Adrenal gland (tissue), 12 donors: ENCODE data around the gene ANKRD10. TPM values are rescaled to one million over a fixed set of nuclear protein-coding genes. Genes with fewer than 3 reads are reported as not detected.

Source experiments
- DNase-seq, 7 donors: peaks; one replicate each; pipeline ENCODE4 v3.0.0-alpha.2; 2019 to 2020
- H3K27ac ChIP-seq, 5 donors: fragments of 200-600 bp; sonication (generic) in 4 of 5; 1 replicate in 3 of 5; 2 replicates in 2 of 5; pipeline versions ENCODE4 v1.5.1 to v1.8.0; 2016 to 2020; ENCODE audit warnings: mild to moderate bottlenecking in 1 of 5
- H3K27me3 ChIP-seq: fragments of 200-600 bp; 2 replicates; pipeline ENCODE4 v1.8.0; 2021
- H3K36me3 ChIP-seq, 2 donors: fragments of 200-600 bp; replicated peaks in 1 of 2; 1 replicate in 1 of 2; 2 replicates in 1 of 2; pipeline versions ENCODE4 v1.5.1 to v1.8.0; 2018 to 2022
- H3K4me1 ChIP-seq, 2 donors: fragments of 200-600 bp; replicated peaks in 1 of 2; 1 replicate in 1 of 2; 2 replicates in 1 of 2; pipeline versions ENCODE4 v1.5.1 to v1.8.0; 2018 to 2021
- H3K4me3 ChIP-seq, 4 donors: fragments of 200-600 bp; sonication (generic) in 3 of 4; one replicate each; pipeline ENCODE4 v1.5.1; 2016 to 2018
- H3K9me3 ChIP-seq, 3 donors: fragments of 200-600 bp; sonication (generic) in 1 of 3; replicated peaks in 1 of 3; 1 replicate in 2 of 3; 2 replicates in 1 of 3; pipeline versions ENCODE4 v1.5.1 to v1.8.0; 2016 to 2021
- POLR2A ChIP-seq, 2 donors: fragments of 450-650 bp; IDR thresholded peaks; one replicate each; pipeline ENCODE4 v1.6.1; 2017; ENCODE audit warnings: antibody characterized with exemption in 2 of 2, mild to moderate bottlenecking in 2 of 2, moderate library complexity in 1 of 2
- WGBS, 4 donors: extraction: QIAGEN DNeasy Blood & Tissue Kit in 2 of 4; methylation state at CpG; one replicate each; pipeline versions ENCODE4 v1.1.5 to v1.1.7; 2013 to 2017; 5-methylcytosine and 5-hydroxymethylcytosine counted together
- intact Hi-C, 2 donors: fragments of 100-400 bp; cut with DNase I; formaldehyde crosslinking; loops; one replicate each; pipeline versions ENCODE4 v1.14.1 to v1.15.0; 2022 to 2023
- polyA plus RNA-seq, 3 donors: library from polyadenylated mRNA; stranded (reverse); fragments of 200-250 nt in 2 of 3; fragments of 350-450 nt in 1 of 3; fragmentation: Illumina TruSeq in 1 of 3; extraction: RNeasy Lipid Tissue Mini Kit (QIAGEN cat#74804) in 1 of 3; gene quantifications; one replicate each; pipeline ENCODE4 v1.2.3, GENCODE V29; 2013 to 2014
- total RNA-seq, 9 donors: library from RNA; depleted of rRNA in 4 of 9; stranded (reverse); fragments of >200 nt in 4 of 9; fragments of 120-200 nt in 1 of 9; fragmentation: NEBNext Ultra II Directional in 1 of 9; extraction: Animal tissue kit (Norgen Biotek cat#: 25700) in 1 of 9; gene quantifications; one replicate each; pipeline versions ENCODE4 v1.1.0 to v1.2.4, GENCODE V29; 2013 to 2023
- TF ChIP-seq, protein P1 (sequence below), 6 experiments: fragments of 450-650 bp in 4 of 6; fragments of 200-600 bp in 2 of 6; sonication (generic) in 1 of 6; IDR thresholded peaks; 1 replicate in 5 of 6; 2 replicates in 1 of 6; pipeline versions ENCODE4 v1.5.1 to v1.8.0; 2016 to 2021; ENCODE audit warnings: antibody characterized with exemption in 6 of 6, mild to moderate bottlenecking in 2 of 6, moderate library complexity in 1 of 6
- donor health status: healthy with polysubstance abuse.
- donor health status: Bipolar disorder and iron deficiency.
- donor health status: DM: yes; HTN: yes; CAD: no.
- donor health status: DM: no; HTN: no; CAD: no.
- donor health status: DM: no; HTN: no; CAD: no.
- donor health status: DM: yes; HTN: yes; CAD: no.

The ANKRD10 gene
- total and polyA plus RNA-seq, 12 donors: 36.5 to 159 (median 101) TPM

DNA sequence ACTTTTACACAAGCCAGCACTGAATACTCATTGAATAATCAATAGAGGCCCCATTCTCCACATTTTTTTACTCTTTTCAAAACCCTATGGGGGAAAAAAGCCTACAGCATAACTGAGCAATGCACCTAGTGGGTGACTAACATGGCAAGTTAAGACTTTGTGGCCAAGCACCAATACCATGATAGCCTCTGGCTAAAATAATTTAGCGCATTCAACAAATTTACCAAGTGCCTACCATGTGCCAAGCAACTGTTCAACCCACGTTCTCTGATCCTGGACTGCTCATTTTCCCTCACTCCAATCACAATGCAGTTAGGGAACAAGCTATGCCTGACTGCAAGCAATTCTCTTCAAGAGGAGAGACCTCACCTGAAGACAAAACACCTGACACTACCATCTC, 3.0 kb downstream of the ANKRD10 start:
- no peak overlapping the region for H3K27ac ChIP-seq
- H3K4me1 ChIP-seq: peaks cover 19 to 69% of the 10 kb centered on the region in 2 donors

DNA sequence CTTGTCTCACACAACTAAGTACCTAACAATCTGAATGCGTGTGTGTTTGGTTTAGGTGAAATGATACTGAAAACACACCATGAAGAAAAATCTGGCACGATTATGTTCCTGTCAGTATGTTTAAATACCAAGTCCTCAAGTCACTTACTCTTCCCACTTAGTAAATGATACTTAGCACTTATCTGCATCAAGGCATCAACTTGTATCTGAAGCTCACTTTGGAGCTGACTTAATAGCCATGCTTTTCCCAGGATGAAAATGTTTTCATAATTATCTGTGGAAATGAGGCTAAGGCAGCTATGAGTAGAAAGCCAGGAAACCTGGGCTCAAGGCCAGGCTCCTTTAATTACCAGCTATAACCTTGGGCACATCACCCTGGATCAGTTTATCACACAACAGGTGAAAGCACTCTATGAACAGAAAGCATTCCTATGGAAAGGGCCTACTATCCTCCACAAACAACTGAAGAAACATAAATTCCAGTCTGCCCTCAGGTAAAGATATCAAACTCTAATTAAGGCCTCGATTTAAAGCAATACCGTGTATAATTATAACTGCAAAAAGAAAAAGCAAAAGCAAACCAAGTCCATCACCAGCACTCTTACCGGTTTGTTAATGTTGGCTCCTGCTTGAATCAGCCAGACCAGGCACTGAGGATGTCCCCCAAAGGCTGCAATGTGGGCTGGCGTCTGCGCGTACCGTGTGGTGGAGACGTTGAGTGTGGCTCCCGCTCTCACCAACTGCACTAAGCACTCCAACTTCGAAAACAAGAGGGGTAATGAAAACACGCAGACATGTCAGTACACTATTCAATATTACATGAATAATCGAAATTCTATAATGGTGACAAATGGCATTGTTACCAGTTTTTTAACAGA, 4.6 kb downstream of the ANKRD10 start:
- no peaks in the 10 kb centered on the region for H3K27me3 ChIP-seq
- H3K27ac ChIP-seq: peak overlapping the region in 1 of 5 donors; percentile 27
- intact Hi-C loops: loop anchor here in 1 of 2 donors (10.0 kb wide), 2 partner anchors 195 to 305 kb away; partner anchors contain the start of gene ING1
- peak in 2 of 7 donors; percentile 23 to 36 for DNase-seq
- no peak overlapping the region for H3K4me3 ChIP-seq
- WGBS, 4 donors: 78 to 84% (median 79%) methylated on average over 14 of the region's 14 CpGs
- H3K9me3 ChIP-seq: no peaks in the 10 kb centered on the region
- H3K36me3 ChIP-seq: peaks cover 0 to 27% of the 10 kb centered on the region in 2 donors
- TF ChIP-seq POLR2A (IDR thresholded peaks at IDR 0.05): no peak
- TF ChIP-seq, protein P1, sequence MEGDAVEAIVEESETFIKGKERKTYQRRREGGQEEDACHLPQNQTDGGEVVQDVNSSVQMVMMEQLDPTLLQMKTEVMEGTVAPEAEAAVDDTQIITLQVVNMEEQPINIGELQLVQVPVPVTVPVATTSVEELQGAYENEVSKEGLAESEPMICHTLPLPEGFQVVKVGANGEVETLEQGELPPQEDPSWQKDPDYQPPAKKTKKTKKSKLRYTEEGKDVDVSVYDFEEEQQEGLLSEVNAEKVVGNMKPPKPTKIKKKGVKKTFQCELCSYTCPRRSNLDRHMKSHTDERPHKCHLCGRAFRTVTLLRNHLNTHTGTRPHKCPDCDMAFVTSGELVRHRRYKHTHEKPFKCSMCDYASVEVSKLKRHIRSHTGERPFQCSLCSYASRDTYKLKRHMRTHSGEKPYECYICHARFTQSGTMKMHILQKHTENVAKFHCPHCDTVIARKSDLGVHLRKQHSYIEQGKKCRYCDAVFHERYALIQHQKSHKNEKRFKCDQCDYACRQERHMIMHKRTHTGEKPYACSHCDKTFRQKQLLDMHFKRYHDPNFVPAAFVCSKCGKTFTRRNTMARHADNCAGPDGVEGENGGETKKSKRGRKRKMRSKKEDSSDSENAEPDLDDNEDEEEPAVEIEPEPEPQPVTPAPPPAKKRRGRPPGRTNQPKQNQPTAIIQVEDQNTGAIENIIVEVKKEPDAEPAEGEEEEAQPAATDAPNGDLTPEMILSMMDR (IDR thresholded peaks at IDR 0.05): no peak
- H3K4me1 ChIP-seq: peaks cover 19 to 69% of the 10 kb centered on the region in 2 donors

More for the DNA sequence above, 3.0 kb downstream of the ANKRD10 start:
- Histone ChIP-seq H3K4me3 (peak overlapping the region in 1 of 4 donors; percentile 89), H3K9me3 (no peaks in the 10 kb centered on the region), H3K27me3 (no peaks in the 10 kb centered on the region), H3K36me3 (peaks cover 0 to 18% of the 10 kb centered on the region in 2 donors)
- no peak for DNase-seq
- WGBS, 4 donors: 79 to 95% (median 80%) methylated on average over 2 of the region's 2 CpGs
- TF ChIP-seq, protein P1 (IDR thresholded peaks at IDR 0.05): no peak
- TF ChIP-seq POLR2A (IDR thresholded peaks at IDR 0.05): no peak
- intact Hi-C loops: loop anchor here in 1 of 2 donors (10.0 kb wide), 2 partner anchors 197 to 303 kb away; partner anchors contain the start of gene ING1

DNA sequence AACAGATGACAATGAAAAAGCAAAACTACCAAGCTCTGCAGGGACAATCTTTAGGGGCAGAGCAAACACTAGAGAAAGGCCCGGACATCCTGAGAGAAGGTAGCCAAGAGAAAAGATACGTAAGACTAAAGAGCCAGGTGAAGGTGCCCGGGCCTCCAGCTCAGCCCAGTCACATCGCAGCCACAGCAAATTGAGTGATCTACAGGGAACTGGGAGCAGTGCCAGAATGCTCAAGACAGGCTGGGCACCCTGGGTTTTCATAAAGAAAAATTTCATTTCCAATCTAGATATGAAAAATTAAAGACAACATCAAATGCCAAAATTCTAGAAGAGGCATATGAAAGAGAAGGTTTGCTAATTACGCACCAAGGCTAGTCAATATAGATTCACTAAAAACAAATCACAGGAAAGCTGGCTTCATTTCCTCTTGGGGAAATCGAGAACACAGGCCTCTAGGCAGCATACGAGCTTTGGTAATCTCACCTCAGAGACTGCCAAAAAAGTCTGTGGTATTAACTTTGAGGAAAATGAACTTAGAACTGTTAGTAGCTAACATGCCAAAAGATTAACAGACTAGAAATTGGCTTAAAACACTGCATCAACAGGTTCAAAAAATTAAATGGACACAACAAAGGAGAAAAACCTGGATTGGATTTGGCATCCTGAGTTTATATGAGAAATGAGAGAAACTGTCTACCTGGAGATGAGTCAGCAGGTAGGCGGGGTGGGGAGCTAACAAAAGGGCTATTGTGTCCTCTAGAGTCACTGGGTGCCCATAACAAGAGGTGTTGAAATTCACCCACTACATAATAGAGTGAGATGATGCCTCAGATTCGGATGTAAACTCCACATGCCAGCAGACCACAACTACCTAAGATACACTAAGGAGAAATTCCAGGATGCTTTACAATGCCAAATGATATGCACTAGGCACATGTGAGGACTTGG, 6.6 kb downstream of the ANKRD10 start:
- intact Hi-C loops: no loop called here
- no peaks in the 10 kb centered on the region for H3K9me3 ChIP-seq
- DNase-seq: peak in 4 of 7 donors; percentile 26 to 65 (median 58)
- no peak for TF ChIP-seq POLR2A (IDR thresholded peaks at IDR 0.05)
- TF ChIP-seq, protein P1 (IDR thresholded peaks at IDR 0.05): no peak
- peaks cover 0 to 43% of the 10 kb centered on the region in 2 donors for H3K36me3 ChIP-seq
- 60 to 64% (median 63%) methylated on average over 9 of the region's 9 CpGs for WGBS, 4 donors
- no peak overlapping the region for H3K4me3 ChIP-seq
- peak overlapping the region in 2 of 5 donors; percentile 7 to 31 for H3K27ac ChIP-seq
- no peaks in the 10 kb centered on the region for H3K27me3 ChIP-seq
- H3K4me1 ChIP-seq: peaks cover 13 to 66% of the 10 kb centered on the region in 2 donors
